ENCODE measurements around the gene TCF3.

TCF3 gene

GRCh38 chr19:1629256-1629808 is 23.1 kb downstream of the TCF3 start:
- no peak for DNase-seq

DNA sequence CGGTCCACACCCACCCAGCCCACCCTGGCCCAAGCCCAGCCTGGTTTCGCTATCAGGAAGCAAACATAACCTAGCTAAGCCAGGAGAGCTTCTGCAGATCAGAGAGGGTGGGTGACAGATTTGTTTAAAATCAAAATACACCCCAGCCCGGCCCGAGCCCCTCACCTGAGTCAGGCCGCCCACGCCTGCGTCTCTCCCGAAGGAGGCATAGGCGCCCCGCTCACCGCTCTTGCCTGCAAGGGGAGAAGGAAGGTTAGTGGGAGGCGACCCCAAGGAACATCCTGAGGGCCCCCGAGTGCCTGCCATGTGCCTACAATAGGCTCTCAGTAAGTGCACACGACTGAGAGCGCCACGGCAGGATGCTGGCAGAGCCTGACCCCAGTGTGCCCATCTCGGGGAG is 25.2 kb downstream of the TCF3 start:
- DNase-seq, result no peak

DNA sequence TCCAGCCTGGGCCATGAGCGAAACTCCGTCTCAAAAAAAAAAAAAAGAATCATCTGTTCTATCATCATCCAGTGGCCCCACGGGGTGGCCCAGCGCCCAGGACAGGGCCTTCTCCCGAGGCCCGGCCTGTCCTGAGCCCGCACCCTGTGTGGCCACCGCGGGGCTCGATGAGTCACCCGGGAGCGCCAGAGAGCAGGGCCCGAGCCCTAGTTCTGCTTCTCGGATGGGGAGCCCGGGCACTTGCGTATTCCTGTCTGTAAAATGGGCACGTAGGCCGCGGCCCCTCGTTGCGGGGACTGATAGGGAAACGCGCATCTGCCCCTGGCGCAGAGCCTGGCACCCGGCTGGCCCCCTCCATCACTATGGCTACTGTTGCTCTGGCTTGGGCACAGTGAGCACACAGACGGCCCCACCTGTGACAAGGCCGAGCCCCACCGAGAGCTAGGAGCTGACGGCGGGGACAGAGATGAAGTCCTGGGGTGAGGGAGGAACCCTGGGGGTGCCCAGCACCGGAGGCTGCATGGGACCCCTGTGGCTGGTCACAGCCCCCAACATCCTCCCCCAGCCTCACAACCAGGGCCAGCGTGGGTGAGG is 25.9 kb downstream of the TCF3 start:
- DNase-seq, result no peak

- peak; percentile 72 to 75 for DNase-seq
Observed at GRCh38 chr19:1624458-1624857, 28.0 kb downstream of the TCF3 start.

GRCh38 chr19:1622541-1622940 is 29.9 kb downstream of the TCF3 start:
- DNase-seq, result no peak

DNA sequence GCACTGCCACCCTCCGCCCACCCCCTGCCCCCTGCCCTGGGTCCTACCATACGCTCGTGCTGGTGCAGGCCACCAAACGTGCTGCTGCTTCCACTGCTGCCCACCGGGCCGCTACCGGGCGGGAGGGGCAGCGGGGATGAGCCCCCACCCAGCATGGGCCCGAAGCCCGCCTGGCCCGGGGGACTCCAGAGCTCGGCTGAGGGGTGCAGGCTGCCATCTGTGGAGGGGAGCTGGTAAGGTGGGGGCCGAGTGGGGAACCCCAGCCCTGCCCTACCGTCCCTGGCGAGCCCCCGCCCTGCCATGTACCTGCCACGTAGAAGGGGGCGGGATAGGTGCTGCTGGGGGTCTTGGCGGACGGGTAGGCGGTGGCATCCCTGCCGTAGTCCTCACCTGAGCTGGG is 30.4 kb downstream of the TCF3 start:
- DNase-seq, result no peak

- no peak for DNase-seq
Observed at GRCh38 chr19:1621574-1621973, 30.8 kb downstream of the TCF3 start.

DNA sequence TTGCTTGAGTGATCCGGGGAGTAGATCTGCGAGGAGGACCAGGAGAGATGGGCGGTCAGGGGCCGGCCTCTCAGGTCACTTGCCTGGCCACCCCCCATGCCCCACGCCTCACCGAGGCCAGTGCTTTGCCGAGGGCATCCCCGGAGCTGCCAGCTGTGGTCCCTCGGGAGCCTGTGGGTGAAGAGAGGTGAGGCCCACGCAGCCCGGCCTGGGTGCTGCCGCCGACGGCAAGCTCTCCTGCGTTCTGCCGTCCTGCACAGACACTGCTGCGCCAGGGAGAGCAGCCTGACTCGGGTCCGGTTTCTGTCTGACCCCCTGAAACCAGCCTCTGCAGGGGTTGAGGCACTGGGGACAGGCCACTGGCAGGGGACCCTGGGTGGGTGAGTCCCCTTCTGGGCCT is 31.4 kb downstream of the TCF3 start:
- no peak for DNase-seq

DNA sequence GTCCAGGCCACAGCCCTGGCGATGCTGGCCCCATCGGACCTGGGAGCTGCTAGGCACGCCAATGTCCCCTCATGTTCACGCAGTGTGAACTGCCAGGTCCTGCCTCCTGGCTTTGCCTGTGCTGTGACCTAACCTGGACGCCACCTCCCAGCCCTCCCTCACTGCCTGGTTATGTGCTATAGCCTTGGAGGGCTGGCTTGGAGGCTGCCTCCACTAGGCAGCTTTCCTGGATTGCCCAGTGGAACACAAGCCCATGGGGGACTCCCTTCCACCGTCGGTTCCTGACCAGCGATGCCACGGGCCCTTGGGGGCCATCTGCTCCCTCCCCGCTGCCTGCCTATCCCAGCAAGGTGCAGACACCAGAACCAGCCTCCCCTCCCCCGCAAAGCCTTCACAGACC is 31.9 kb downstream of the TCF3 start:
- no peak for DNase-seq

DNA sequence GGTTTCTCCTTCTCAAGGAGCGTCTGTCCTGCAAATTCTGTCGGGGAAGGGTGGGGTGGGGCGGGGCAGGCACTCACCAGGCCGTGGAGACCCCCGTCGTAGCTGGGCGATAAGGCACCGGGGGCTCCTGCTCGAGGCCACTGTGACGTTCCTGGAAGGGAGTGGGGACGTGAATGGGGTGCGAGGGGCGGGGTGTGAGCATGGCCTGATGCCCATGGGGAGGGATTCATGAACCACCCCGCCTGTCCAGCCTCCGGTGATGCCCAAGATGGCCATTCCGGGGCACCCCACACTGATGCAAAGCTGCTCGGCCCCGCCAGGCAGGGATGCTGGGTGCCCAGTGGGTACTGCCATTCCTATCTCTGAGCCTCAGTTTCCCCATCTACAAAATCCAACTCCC is 32.7 kb downstream of the TCF3 start:
- no peak for DNase-seq

DNA sequence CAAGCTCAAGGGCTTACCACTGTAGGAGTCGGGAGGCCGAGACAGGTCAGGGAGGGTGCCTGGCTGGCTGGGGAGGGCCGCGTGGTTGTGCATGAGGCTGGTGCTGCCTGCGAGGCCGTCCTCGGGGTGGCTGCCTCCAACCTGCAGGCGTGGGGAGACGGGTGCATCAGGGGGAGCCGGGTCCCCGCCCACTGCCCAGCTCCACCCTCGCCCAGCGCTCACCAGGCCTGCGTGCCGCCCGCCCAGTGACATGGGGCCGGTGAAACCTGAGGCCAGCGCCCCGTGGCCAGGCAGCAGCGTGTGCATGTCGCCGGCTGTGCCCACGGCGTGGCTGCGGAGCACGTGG is 33.3 kb downstream of the TCF3 start:
- DNase-seq, result no peak

GRCh38 chr19:1618157-1619093 is 34.0 kb downstream of the TCF3 start:
- peak in 1 of 2 experiments; percentile 48 for DNase-seq

DNA sequence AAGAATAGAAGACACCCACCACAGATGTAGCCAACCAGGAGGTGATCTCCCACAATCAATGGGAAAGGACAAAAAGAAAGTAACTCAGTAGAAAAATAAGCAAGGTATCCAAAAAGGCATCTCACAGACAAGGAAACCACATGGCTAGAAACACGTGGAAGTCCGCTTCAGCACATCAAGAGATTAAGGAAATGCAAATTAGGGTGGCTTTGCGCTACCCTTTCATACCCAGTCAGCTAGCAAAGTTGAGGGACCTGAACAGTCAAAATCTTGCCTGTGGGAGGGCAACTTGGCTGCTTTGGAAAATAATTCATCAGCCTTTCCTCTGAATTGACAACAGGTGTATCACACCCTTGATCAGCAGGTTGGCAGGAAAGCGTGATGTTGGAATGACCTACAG is 35.5 kb downstream of the TCF3 start:
- no peak for DNase-seq

GRCh38 chr19:1616396-1616795 is 36.0 kb downstream of the TCF3 start:
- DNase-seq, result no peak

DNA sequence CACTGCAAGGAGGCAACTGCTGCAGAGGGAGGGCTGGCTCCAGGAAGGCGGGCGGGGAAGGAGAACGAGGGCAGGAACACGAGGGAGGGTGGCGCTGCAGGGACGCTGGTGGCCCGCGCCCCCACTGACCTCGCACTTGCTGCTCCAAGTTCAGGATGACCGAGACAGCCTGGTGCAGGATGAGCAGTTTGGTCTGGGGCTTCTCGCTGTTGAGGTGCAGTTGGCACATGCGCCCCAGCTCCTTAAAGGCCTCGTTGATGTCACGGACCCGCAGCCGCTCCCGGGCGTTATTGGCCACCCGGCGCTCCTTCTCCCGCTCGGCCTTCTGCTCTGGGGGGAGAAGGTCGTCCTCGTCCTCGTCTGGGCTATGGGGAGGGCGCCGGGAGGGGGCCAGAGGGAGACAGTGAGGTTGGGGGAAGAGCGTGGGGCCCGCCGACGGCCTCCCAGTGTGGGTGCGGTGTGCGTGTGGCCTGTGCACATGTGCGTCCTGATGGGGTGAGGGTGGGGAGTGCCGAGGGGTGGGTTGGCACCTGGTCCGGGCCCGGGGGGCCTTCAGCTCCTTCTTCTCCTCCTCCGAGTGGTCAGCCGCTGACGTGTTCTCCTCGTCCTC is 37.2 kb downstream of the TCF3 start:
- no peak for DNase-seq

GRCh38 chr19:1613808-1614570 is 38.4 kb downstream of the TCF3 start:
- DNase-seq, result no peak

- DNase-seq, result no peak
Observed at GRCh38 chr19:1613146-1613545, 39.3 kb downstream of the TCF3 start.

- no peak for DNase-seq
Observed at GRCh38 chr19:1612114-1613086, 40.0 kb downstream of the TCF3 start.

DNA sequence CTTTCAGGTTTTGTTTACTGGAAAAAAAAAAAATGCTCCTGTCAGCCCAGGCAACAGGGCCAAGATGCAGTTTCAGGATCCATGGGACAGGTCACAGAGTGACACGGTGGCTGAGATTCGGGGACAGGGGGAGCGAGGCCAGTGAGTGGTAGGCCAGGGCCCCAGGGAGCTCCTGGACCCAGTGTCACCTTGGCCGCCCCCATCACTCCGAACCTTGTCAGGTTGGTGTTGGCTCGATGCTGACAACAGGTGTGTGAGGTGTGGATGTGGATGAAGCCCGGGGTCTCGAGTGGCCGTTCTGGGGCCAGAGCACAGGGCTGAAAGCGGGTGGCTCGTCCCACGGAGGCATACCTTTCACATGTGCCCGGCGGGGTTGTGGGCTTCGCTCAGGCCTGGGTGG is 41.1 kb downstream of the TCF3 start:
- no peak for DNase-seq

DNA sequence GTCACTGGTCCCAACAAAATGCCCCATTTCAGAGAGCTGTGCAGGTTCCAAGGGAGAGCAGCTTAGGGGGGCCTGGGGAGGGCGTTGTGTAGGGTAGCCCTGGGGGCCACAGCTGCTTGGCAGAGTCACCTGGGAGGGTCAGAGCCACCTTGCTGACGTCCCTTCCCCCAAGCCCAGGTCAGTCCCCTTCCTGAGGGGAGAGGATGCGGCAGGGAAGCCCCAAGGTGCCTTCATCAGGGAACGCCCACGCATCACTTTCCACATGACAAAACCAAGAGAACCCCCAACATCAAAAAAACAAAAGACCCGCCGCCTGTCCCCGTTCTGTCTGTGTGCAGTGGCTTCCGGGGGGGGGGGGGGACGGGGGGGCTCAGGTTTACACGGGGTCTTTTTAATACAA is 41.8 kb downstream of the TCF3 start:
- DNase-seq, result peak in 1 of 2 experiments; percentile 41

GRCh38 chr19:1609680-1610474 is 42.5 kb downstream of the TCF3 start:
- no peak for DNase-seq

Data from activated T-cell treated with anti-CD3 and anti-CD28 coated beads, Interleukin-2, amount 50 U/mL, for 48 hours (primary cell).